Lower leg skin (tissue), 4 donors: ENCODE results near the gene SLC35A3. TPM values are rescaled to one million over a fixed set of nuclear protein-coding genes. Genes with fewer than 3 reads are reported as not detected.

ENCODE experiments used
- DNase-seq, 2 donors: peaks; one replicate each; pipeline ENCODE4 v3.0.0-alpha.2; 2019; ENCODE audit warnings: low spot score in 2 of 2
- H3K4me3 ChIP-seq: fragments of 200-600 bp; sonication (generic); 2 replicates; pipeline ENCODE4 v1.5.1; 2017; ENCODE audit warnings: mild to moderate bottlenecking, low read depth; ENCODE audit not compliant: poor library complexity, severe bottlenecking
- POLR2A ChIP-seq, 2 donors: fragments of 450-650 bp; IDR thresholded peaks; one replicate each; pipeline ENCODE4 v1.6.1; 2016 to 2017; ENCODE audit warnings: antibody characterized with exemption in 2 of 2, mild to moderate bottlenecking in 1 of 2, moderate library complexity in 1 of 2
- WGBS, 2 donors: methylation state at CpG; one replicate each; pipeline ENCODE4 v1.1.5; 2018; 5-methylcytosine and 5-hydroxymethylcytosine counted together
- intact Hi-C: fragments of 100-400 bp; cut with DNase I; formaldehyde crosslinking; loops from one replicate; pipeline ENCODE4 v1.15.0; 2023; ENCODE audit warnings: low total_unique reads
- total RNA-seq, 4 donors: library from RNA; depleted of rRNA; stranded (reverse); fragments of >200 nt; gene quantifications; one replicate each; pipeline ENCODE4 v1.1.0, GENCODE V29; 2016
- TF ChIP-seq, protein P1 (sequence below), 3 donors: fragments of 450-650 bp; IDR thresholded peaks; one replicate each; pipeline ENCODE4 v1.5.1; 2016; ENCODE audit warnings: antibody characterized with exemption in 3 of 3, mild to moderate bottlenecking in 3 of 3, moderate library complexity in 2 of 3

The SLC35A3 gene
- total RNA-seq, 4 donors from 2014 or later, result 19.6 to 23.9 (median 22.4) TPM

DNA sequence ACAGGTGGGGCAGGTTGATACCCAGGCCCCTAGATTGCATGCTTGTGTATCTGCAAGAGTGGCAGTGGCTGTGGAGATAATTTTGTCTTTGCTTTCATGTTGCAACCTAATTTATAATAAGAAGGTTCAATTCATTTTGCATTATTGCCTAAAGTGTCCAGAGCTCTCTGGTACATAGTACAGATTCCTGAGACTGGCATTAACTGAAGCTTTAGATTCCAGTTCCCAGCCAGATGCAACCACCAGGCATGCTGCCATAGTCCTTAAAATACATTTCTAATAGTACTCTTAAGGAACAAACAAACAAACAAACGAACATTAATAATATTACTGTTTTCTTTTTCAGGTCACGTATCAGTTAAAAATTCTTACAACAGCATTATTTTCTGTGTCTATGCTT lies 36.9 kb downstream of the SLC35A3 start:
- 94 to 98% methylated on average over 2 of the region's 2 CpGs for WGBS, 2 donors
- no peak overlapping the region for H3K4me3 ChIP-seq
- intact Hi-C loops, result no loop called here
- DNase-seq, result no peak
- TF ChIP-seq, protein P1, sequence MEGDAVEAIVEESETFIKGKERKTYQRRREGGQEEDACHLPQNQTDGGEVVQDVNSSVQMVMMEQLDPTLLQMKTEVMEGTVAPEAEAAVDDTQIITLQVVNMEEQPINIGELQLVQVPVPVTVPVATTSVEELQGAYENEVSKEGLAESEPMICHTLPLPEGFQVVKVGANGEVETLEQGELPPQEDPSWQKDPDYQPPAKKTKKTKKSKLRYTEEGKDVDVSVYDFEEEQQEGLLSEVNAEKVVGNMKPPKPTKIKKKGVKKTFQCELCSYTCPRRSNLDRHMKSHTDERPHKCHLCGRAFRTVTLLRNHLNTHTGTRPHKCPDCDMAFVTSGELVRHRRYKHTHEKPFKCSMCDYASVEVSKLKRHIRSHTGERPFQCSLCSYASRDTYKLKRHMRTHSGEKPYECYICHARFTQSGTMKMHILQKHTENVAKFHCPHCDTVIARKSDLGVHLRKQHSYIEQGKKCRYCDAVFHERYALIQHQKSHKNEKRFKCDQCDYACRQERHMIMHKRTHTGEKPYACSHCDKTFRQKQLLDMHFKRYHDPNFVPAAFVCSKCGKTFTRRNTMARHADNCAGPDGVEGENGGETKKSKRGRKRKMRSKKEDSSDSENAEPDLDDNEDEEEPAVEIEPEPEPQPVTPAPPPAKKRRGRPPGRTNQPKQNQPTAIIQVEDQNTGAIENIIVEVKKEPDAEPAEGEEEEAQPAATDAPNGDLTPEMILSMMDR (IDR thresholded peaks at IDR 0.05), result no peak
- no peak for TF ChIP-seq POLR2A (IDR thresholded peaks at IDR 0.05)

DNA sequence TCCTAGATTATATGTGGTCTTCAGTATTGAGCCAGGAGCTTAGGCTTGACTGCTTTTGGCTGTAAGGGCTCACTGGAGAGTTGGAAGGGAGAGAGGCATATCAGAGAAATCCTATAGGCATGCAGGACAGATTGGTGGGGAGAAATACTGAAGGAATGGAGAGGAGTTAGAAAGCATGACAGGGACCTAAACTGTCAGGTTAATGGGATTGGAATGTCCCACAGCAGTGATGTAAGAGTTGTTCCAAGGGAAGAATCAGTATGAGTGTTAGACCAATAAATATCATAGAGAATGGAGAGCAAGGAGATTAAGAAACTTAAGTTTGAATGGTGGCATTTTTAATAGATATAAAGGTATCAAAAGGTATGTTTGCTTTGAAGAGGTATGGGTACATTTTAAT lies 39.7 kb downstream of the SLC35A3 start:
- TF ChIP-seq, protein P1 (IDR thresholded peaks at IDR 0.05), result no peak
- no peak for TF ChIP-seq POLR2A (IDR thresholded peaks at IDR 0.05)
- DNase-seq, result no peak
- intact Hi-C loops, result no loop called here

DNA sequence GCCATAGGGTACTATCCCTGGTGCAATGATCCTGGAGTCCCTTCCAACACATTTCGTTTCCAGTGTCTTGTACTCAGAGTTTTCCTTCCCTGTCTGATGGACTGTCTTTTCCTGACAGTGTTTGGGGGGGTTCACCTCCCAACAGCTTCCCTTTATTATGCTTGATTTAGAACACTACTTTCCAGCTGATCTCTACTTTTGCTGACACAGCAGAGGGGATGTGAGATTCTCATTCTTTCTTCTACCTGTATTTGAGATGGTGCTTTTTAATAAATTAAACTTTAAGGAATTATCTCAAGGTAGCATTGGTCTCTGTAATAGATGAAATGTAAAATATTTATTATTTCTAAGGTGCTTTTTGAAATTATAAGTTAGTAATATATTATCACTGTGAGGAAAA lies 41.0 kb downstream of the SLC35A3 start:
- intact Hi-C loops, result no loop called here
- WGBS, 2 donors, result 81 to 90% methylated on average over 1 of the region's 1 CpG
- DNase-seq, result no peak
- H3K4me3 ChIP-seq, result no peak overlapping the region
- TF ChIP-seq, protein P1 (IDR thresholded peaks at IDR 0.05), result no peak
- TF ChIP-seq POLR2A (IDR thresholded peaks at IDR 0.05), result no peak

More for the DNA sequence above, 39.7 kb downstream of the SLC35A3 start:
- no peak overlapping the region for H3K4me3 ChIP-seq

DNA sequence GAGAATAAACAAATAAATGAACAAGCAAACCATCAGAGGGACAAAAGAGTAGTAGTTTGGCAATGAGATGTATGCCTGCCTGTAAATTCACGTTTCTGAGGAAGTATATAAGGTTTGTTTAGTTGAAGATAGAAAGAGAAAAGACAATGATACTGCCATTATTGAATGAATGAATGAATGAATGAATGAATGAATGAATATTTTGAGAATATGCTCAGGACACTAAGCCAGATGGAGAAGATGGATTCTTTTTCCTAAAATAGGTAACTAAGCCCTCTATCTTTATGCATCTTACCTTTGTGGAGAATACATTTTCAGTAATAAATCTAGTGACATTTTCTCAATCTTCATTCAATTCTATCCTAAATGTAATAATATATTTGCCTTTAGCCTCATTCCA lies 49.4 kb downstream of the SLC35A3 start:
- no peak overlapping the region for H3K4me3 ChIP-seq
- no peak for DNase-seq
- TF ChIP-seq POLR2A (IDR thresholded peaks at IDR 0.05), result no peak
- TF ChIP-seq, protein P1 (IDR thresholded peaks at IDR 0.05), result no peak
- 91 to 95% methylated on average over 1 of the region's 1 CpG for WGBS, 2 donors
- intact Hi-C loops, result no loop called here

DNA sequence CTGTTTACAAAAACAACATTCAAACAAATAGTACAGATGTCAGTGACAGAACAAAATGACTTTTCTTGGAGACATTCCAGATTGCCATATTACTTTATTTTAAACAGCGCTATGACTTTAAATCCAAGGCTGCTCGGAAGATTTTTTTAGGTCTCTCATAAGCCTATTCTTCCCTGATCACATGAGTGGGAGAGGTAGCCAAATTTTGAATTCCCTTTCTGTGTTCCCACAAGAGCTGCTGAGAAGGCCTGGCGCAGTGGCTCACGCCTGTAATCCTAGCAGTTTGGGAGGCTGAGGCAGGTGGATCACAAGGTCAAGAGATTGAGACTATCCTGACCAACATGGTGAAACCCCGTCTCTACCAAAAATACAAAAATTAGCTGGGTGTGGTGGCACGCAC lies 53.7 kb downstream of the SLC35A3 start:
- WGBS, 2 donors, result 96 to 97% methylated on average over 6 of the region's 6 CpGs
- TF ChIP-seq, protein P1 (IDR thresholded peaks at IDR 0.05), result no peak
- TF ChIP-seq POLR2A (IDR thresholded peaks at IDR 0.05), result no peak
- H3K4me3 ChIP-seq, result no peak overlapping the region
- intact Hi-C loops, result no loop called here
- no peak for DNase-seq

DNA sequence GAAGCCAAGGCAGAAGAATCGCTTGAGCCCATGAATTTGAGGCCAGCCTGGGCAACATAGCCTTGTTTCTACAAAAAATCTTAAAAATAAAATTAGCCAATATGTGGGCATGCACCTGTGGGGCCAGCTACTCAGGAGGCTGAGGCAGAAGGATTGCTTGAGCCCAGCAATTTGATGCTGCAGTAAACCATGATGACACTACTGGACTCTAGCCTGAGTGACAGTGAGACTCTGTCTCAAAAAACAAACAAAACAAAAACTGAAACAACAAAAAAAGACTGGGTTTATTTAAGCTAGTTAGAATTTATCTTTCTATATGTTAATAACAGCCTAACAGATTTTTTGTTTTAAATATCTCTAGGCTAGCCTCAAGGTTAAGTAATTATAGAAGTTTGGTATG lies 57.4 kb downstream of the SLC35A3 start:
- no peak overlapping the region for H3K4me3 ChIP-seq
- 50 to 96% methylated on average over 1 of the region's 1 CpG for WGBS, 2 donors
- intact Hi-C loops, result no loop called here
- TF ChIP-seq POLR2A (IDR thresholded peaks at IDR 0.05), result no peak
- TF ChIP-seq, protein P1 (IDR thresholded peaks at IDR 0.05), result no peak
- DNase-seq, result no peak
